Lung (tissue), 12 donors: ENCODE results near the gene OR5AN1. TPM values are rescaled to one million over a fixed set of nuclear protein-coding genes. Genes with fewer than 3 reads are reported as not detected.
A peak's percentile ranks its signal among the peaks of the same experiment; 100 is the strongest.
"Not testable (repeated sequence)": the region's sequence is repeated elsewhere in the genome, so short reads cannot be mapped to it uniquely, and the experiment has no call there.

Experiments used
- ATAC-seq: fragments of 200-7000 bp; cut with Tn5 transposase; one replicate; pipeline ENCODE4 v1.9.1; 2020; ENCODE audit warnings: moderate number of reproducible peaks; ENCODE audit not compliant: insufficient read depth, low FRiP score
- DNase-seq, 3 donors: peaks; one replicate each; pipeline ENCODE4 v3.0.0-alpha.2; 2013 to 2017
- H3K27ac ChIP-seq, 2 donors: one replicate each; pipeline ENCODE4 v1.5.1; 2013; ENCODE audit warnings: mild to moderate bottlenecking in 2 of 2, moderate library complexity in 2 of 2, control low read depth in 1 of 2, inconsistent platforms in 1 of 2, low read depth in 1 of 2, low read length in 1 of 2
- H3K27me3 ChIP-seq, 3 donors: one replicate each; pipeline ENCODE4 v1.5.1; 2013; ENCODE audit warnings: low read length in 2 of 3; ENCODE audit not compliant: control insufficient read depth in 3 of 3, insufficient read depth in 3 of 3
- H3K36me3 ChIP-seq, 4 donors: one replicate each; pipeline ENCODE4 v1.5.1; 2013; ENCODE audit warnings: low read length in 4 of 4, mild to moderate bottlenecking in 1 of 4, moderate library complexity in 1 of 4; ENCODE audit not compliant: control insufficient read depth in 4 of 4, insufficient read depth in 4 of 4
- H3K4me1 ChIP-seq, 5 donors: one replicate each; pipeline ENCODE4 v1.5.1; 2013; ENCODE audit warnings: low read length in 5 of 5, mild to moderate bottlenecking in 2 of 5, moderate library complexity in 1 of 5; ENCODE audit not compliant: control insufficient read depth in 5 of 5, insufficient read depth in 5 of 5
- H3K4me3 ChIP-seq: one replicate; pipeline ENCODE4 v1.5.1; 2013; ENCODE audit warnings: mild to moderate bottlenecking, control low read depth, moderate library complexity
- H3K9ac ChIP-seq, 2 donors: one replicate each; pipeline ENCODE4 v1.5.1; 2013; ENCODE audit warnings: low read length in 2 of 2, control low read depth in 1 of 2; ENCODE audit not compliant: insufficient read depth in 1 of 2
- H3K9me3 ChIP-seq, 4 donors: one replicate each; pipeline ENCODE4 v1.5.1; 2013; ENCODE audit warnings: low read length in 3 of 4, mild to moderate bottlenecking in 1 of 4, moderate library complexity in 1 of 4; ENCODE audit not compliant: control insufficient read depth in 4 of 4, insufficient read depth in 3 of 4
- WGBS, 2 donors: extraction: QIAGEN DNeasy Blood & Tissue Kit; methylation state at CpG; one replicate each; pipeline ENCODE4 v1.1.7; 2013; 5-methylcytosine and 5-hydroxymethylcytosine counted together
- polyA plus RNA-seq, 2 donors: library from polyadenylated mRNA; stranded (reverse); fragments of 200-250 nt; gene quantifications; one replicate each; pipeline ENCODE4 v1.2.1, GENCODE V29; 2013
- total RNA-seq, 2 donors: library from RNA; depleted of rRNA in 1 of 2; stranded (reverse); fragments of >200 nt in 1 of 2; gene quantifications; one replicate each; pipeline ENCODE4 v1.2.1, GENCODE V29; 2014 to 2021
- TF ChIP-seq, protein P1 (sequence below): IDR thresholded peaks from 2 replicates; pipeline ENCODE4 v1.5.1; 2012; ENCODE audit warnings: mild to moderate bottlenecking; ENCODE audit errors: control extremely low read depth, extremely low read depth
- donor health status: control.
- donor health status: control.
- donor health status: Bipolar disorder and iron deficiency.
- donor health status: healthy.
- donor health status: DM: yes; HTN: yes; CAD: no.

The OR5AN1 gene
- total and polyA plus RNA-seq, 4 donors, result 0.03 TPM; not detected in 3

DNA sequence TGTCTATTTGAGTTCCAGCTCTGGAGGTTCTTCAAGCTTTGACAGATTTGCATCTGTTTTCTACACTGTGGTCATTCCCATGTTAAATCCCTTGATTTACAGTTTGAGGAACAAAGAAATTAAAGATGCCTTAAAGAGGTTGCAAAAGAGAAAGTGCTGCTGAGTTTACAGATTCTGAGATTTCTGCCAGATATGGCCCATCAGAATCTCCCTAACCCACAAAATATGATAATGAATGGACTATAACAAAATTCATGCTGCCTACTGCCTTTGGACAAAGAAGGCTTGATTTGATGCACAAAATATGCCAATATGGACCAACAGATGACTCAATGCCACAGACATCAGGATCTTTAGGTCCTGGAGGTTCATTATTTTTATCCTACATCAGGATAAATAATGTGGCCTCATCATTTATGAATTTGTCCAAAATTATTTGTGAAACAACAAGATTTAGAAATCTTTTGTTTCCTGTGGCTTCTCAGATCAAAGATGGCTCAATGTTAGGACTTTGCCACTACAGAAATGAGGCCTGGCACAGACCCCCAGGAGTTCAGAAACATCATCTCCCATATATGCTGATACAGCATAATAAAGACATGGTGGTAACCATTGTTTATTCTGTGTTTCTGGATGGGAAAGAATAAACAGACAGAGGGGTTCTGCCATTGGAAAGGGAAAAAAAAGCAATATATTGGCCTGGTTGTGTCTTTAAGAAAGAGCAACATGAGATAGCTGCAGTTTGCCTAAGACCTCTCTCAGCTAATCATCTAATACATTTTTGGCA is 6.7 kb downstream of the OR5AN1 start:
- Histone ChIP-seq H3K9me3 (peaks cover 0 to 14% (median under 1%) of the 10 kb centered on the region in 4 donors), H3K9ac (no peak overlapping the region), H3K4me1 (no peaks in the 10 kb centered on the region), H3K27ac (no peak overlapping the region), H3K4me3 (no peak overlapping the region), H3K27me3 (no peaks in the 10 kb centered on the region), H3K36me3 (no peaks in the 10 kb centered on the region)
- ATAC-seq (no peak), DNase-seq (peak in 1 of 3 donors; percentile 8)
- TF ChIP-seq, protein P1, sequence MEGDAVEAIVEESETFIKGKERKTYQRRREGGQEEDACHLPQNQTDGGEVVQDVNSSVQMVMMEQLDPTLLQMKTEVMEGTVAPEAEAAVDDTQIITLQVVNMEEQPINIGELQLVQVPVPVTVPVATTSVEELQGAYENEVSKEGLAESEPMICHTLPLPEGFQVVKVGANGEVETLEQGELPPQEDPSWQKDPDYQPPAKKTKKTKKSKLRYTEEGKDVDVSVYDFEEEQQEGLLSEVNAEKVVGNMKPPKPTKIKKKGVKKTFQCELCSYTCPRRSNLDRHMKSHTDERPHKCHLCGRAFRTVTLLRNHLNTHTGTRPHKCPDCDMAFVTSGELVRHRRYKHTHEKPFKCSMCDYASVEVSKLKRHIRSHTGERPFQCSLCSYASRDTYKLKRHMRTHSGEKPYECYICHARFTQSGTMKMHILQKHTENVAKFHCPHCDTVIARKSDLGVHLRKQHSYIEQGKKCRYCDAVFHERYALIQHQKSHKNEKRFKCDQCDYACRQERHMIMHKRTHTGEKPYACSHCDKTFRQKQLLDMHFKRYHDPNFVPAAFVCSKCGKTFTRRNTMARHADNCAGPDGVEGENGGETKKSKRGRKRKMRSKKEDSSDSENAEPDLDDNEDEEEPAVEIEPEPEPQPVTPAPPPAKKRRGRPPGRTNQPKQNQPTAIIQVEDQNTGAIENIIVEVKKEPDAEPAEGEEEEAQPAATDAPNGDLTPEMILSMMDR, result no peak

DNA sequence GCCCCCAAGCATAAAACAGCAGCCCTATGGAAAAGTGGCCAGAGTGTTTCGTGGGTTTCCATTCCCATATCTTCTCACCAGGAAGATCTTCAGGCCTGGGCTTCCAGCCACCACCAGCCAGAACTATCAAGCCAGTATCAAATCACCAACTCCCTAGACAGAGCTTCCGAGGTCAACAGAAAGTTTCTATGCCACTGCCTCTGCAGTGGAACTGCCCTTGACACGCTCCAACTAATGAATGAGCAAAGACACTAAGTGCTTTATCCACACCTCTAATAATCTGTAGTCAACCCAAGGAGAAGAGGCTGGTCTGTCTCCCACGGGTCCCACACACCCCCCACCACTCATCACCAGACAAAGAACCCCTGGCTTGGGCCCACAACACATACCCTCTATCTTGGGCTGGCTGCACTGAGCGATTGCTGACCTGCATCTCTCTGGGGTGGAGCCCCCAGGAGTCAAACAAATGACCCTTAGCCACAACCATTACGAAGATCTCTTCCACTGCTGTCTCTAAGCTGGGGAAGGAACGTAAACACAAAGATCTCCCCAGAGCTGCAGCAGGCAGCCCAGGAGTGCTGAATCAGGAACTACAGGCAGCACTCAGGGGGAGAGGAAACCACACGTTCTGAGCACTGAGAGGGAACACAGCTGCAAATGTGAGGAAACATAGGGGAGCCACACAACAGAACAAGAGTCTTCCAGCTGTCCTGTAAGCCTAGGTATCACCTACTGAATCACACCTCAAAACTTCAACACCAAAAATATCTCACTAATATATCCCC is 9.7 kb downstream of the OR5AN1 start:
- TF ChIP-seq, protein P1, result no peak
- Histone ChIP-seq H3K4me1 (no peaks in the 10 kb centered on the region), H3K9ac (no peak overlapping the region), H3K27me3 (no peaks in the 10 kb centered on the region), H3K4me3 (no peak overlapping the region), H3K27ac (no peak overlapping the region), H3K36me3 (no peaks in the 10 kb centered on the region), H3K9me3 (peaks cover 0 to 15% (median 5%) of the 10 kb centered on the region in 4 donors)
- 36 to 52% methylated on average over 8 of the region's 8 CpGs for WGBS, 2 donors
- DNase-seq (peak in 1 of 3 donors; percentile 4), ATAC-seq (no peak)

DNA sequence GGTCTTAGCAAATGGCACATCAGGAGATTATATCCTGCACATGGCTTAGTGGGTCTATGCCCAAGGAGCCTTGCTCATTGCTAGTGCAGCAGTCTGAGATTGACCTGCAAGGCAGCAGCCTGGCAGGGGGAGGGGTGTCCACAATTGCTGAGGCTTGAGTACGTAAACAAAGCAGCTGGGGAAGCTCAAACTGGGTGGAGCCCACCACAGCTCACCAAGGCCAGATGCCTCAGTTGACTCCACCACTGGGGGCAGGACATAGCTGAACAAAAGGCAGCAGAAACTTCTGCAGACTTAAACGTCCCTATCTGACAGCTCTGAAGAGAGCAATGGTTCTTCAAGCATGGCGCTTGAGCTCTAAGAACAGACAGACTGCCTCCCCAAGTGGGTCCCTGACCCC is 13.6 kb downstream of the OR5AN1 start:
- H3K4me1 ChIP-seq, H3K4me3 ChIP-seq, ATAC-seq, H3K9ac ChIP-seq, DNase-seq, H3K27me3 ChIP-seq, H3K27ac ChIP-seq, H3K36me3 ChIP-seq: not testable (repeated sequence)
- H3K9me3 ChIP-seq, result peaks cover 0 to 15% (median 4%) of the 10 kb centered on the region in 4 donors
- 33 to 67% methylated on average over 3 of the region's 3 CpGs for whole genome bisulfite sequencing, 2 donors
